ENCODE results near the gene ROBO1. TPM values are rescaled to one million over a fixed set of nuclear protein-coding genes. Genes with fewer than 3 reads are reported as not detected.

The ROBO1 gene
- total RNA-seq, 3 donors from 2014 or later: 12.7 to 50.7 (median 23.6) TPM

GRCh38 chr3:79473993-79474392, 293.8 kb downstream of the ROBO1 start:
- no peak for DNase-seq (ENCODE audit: low spot score in 2 of 2)
- Histone ChIP-seq H3K27ac (no peak overlapping the region), H3K36me3 (no peaks in the 10 kb centered on the region), H3K27me3 (no peaks in the 10 kb centered on the region), H3K9me3 (no peaks in the 10 kb centered on the region), H3K4me3 (no peak overlapping the region), H3K4me1 (no peaks in the 10 kb centered on the region)
- intact Hi-C loops (cut with DNase I; ENCODE audit: low total_unique reads): no loop called here
- TF ChIP-seq POLR2AphosphoS5 (IDR thresholded peaks at IDR 0.05) (no peak), POLR2A (IDR thresholded peaks at IDR 0.05) (no peak), CTCF (IDR thresholded peaks at IDR 0.05) (no peak)

- TF ChIP-seq CTCF (IDR thresholded peaks at IDR 0.05): no peak
- no peak for TF ChIP-seq POLR2A (IDR thresholded peaks at IDR 0.05)
- no peak for TF ChIP-seq POLR2AphosphoS5 (IDR thresholded peaks at IDR 0.05)
- Histone ChIP-seq H3K4me1 (no peaks in the 10 kb centered on the region), H3K36me3 (no peaks in the 10 kb centered on the region), H3K9me3 (no peaks in the 10 kb centered on the region), H3K27me3 (no peaks in the 10 kb centered on the region), H3K4me3 (no peak overlapping the region), H3K27ac (no peak overlapping the region)
- intact Hi-C loops (cut with DNase I; ENCODE audit: low total_unique reads): no loop called here
- DNase-seq (ENCODE audit: low spot score in 2 of 2): no peak
Measured at GRCh38 chr3:79467721-79468120, 300.1 kb downstream of the ROBO1 start.

- intact Hi-C loops (cut with DNase I; ENCODE audit: low total_unique reads): no loop called here
- Histone ChIP-seq H3K9me3 (no peaks in the 10 kb centered on the region), H3K27ac (no peak overlapping the region), H3K27me3 (no peaks in the 10 kb centered on the region), H3K4me1 (no peaks in the 10 kb centered on the region), H3K36me3 (no peaks in the 10 kb centered on the region), H3K4me3 (no peak overlapping the region)
- DNase-seq (ENCODE audit: low spot score in 2 of 2): no peak
- TF ChIP-seq CTCF (IDR thresholded peaks at IDR 0.05): no peak
- no peak for TF ChIP-seq POLR2A (IDR thresholded peaks at IDR 0.05)
- TF ChIP-seq POLR2AphosphoS5 (IDR thresholded peaks at IDR 0.05): no peak
Measured at GRCh38 chr3:79461129-79461792, 306.5 kb downstream of the ROBO1 start.

GRCh38 chr3:79453600-79453999, 314.2 kb downstream of the ROBO1 start:
- TF ChIP-seq POLR2AphosphoS5 (IDR thresholded peaks at IDR 0.05) (no peak), CTCF (IDR thresholded peaks at IDR 0.05) (no peak), POLR2A (IDR thresholded peaks at IDR 0.05) (no peak)
- no peaks in the 10 kb centered on the region for H3K9me3 ChIP-seq
- H3K36me3 ChIP-seq: no peaks in the 10 kb centered on the region
- no peak overlapping the region for H3K4me3 ChIP-seq
- no peaks in the 10 kb centered on the region for H3K4me1 ChIP-seq
- H3K27me3 ChIP-seq: no peaks in the 10 kb centered on the region
- intact Hi-C loops (cut with DNase I; ENCODE audit: low total_unique reads): no loop called here
- H3K27ac ChIP-seq: no peak overlapping the region
- DNase-seq (ENCODE audit: low spot score in 2 of 2): no peak

- no peak for DNase-seq (ENCODE audit: low spot score in 2 of 2)
- no peaks in the 10 kb centered on the region for H3K36me3 ChIP-seq
- intact Hi-C loops (cut with DNase I; ENCODE audit: low total_unique reads): loop anchor here (10.0 kb wide), 1 partner anchor 912 kb away; no protein-coding TSS in a partner anchor
- no peaks in the 10 kb centered on the region for H3K9me3 ChIP-seq
- TF ChIP-seq POLR2AphosphoS5 (IDR thresholded peaks at IDR 0.05): no peak
- no peak for TF ChIP-seq POLR2A (IDR thresholded peaks at IDR 0.05)
- TF ChIP-seq CTCF (IDR thresholded peaks at IDR 0.05): no peak
- H3K4me3 ChIP-seq: no peak overlapping the region
- no peak overlapping the region for H3K27ac ChIP-seq
- no peaks in the 10 kb centered on the region for H3K27me3 ChIP-seq
- H3K4me1 ChIP-seq: no peaks in the 10 kb centered on the region
Measured at GRCh38 chr3:79436387-79436786, 331.4 kb downstream of the ROBO1 start.
